ENCODE results near the gene MYO9B. TPM values are rescaled to one million over a fixed set of nuclear protein-coding genes. Genes with fewer than 3 reads are reported as not detected.

The MYO9B gene
- total RNA-seq, 1 experiment from 2014 or later, result 94.3 TPM

DNA sequence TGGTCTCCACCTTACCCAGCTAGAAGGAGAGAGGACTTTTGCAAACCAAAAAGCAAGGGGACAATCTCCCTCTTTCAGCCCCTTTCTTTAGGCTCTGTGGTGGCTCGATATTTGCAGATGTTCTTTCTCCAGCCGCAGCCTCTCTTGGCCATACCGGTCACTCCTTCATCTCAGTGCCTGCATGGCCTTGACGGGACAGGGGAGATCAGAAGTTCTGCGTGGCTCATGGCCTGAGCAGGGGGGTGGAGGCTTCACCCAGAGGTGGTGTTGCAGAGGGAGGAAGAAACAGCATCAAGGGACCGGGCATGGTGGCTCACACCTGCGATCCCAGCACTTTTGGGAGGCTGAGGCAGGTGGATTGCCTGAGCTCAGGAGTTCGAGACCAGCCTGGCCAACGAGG, 53.2 kb downstream of the MYO9B start (continued):
- TF ChIP-seq, protein P1, sequence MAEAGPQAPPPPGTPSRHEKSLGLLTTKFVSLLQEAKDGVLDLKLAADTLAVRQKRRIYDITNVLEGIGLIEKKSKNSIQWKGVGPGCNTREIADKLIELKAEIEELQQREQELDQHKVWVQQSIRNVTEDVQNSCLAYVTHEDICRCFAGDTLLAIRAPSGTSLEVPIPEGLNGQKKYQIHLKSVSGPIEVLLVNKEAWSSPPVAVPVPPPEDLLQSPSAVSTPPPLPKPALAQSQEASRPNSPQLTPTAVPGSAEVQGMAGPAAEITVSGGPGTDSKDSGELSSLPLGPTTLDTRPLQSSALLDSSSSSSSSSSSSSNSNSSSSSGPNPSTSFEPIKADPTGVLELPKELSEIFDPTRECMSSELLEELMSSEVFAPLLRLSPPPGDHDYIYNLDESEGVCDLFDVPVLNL (CRISPR knock-in tag; IDR thresholded peaks at IDR 0.05; ENCODE audit: borderline replicate concordance, low read depth), result no peak
- TF ChIP-seq ZNF138 (CRISPR knock-in tag; conservative IDR thresholded peaks at IDR 0.05) (no peak), IRF2 (CRISPR knock-in tag; IDR thresholded peaks at IDR 0.05; ENCODE audit: borderline replicate concordance, low read depth) (no peak), ESRRA (CRISPR knock-in tag; IDR thresholded peaks at IDR 0.05; ENCODE audit: borderline replicate concordance) (no peak), NFYB (CRISPR knock-in tag; conservative IDR thresholded peaks at IDR 0.05; ENCODE audit: low read depth) (no peak), TP53 (CRISPR knock-in tag; IDR thresholded peaks at IDR 0.05) (no peak)
- TF ChIP-seq, protein P2, sequence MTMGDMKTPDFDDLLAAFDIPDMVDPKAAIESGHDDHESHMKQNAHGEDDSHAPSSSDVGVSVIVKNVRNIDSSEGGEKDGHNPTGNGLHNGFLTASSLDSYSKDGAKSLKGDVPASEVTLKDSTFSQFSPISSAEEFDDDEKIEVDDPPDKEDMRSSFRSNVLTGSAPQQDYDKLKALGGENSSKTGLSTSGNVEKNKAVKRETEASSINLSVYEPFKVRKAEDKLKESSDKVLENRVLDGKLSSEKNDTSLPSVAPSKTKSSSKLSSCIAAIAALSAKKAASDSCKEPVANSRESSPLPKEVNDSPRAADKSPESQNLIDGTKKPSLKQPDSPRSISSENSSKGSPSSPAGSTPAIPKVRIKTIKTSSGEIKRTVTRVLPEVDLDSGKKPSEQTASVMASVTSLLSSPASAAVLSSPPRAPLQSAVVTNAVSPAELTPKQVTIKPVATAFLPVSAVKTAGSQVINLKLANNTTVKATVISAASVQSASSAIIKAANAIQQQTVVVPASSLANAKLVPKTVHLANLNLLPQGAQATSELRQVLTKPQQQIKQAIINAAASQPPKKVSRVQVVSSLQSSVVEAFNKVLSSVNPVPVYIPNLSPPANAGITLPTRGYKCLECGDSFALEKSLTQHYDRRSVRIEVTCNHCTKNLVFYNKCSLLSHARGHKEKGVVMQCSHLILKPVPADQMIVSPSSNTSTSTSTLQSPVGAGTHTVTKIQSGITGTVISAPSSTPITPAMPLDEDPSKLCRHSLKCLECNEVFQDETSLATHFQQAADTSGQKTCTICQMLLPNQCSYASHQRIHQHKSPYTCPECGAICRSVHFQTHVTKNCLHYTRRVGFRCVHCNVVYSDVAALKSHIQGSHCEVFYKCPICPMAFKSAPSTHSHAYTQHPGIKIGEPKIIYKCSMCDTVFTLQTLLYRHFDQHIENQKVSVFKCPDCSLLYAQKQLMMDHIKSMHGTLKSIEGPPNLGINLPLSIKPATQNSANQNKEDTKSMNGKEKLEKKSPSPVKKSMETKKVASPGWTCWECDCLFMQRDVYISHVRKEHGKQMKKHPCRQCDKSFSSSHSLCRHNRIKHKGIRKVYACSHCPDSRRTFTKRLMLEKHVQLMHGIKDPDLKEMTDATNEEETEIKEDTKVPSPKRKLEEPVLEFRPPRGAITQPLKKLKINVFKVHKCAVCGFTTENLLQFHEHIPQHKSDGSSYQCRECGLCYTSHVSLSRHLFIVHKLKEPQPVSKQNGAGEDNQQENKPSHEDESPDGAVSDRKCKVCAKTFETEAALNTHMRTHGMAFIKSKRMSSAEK (CRISPR knock-in tag; IDR thresholded peaks at IDR 0.05; ENCODE audit: borderline replicate concordance), result no peak
- TF ChIP-seq, protein P3, sequence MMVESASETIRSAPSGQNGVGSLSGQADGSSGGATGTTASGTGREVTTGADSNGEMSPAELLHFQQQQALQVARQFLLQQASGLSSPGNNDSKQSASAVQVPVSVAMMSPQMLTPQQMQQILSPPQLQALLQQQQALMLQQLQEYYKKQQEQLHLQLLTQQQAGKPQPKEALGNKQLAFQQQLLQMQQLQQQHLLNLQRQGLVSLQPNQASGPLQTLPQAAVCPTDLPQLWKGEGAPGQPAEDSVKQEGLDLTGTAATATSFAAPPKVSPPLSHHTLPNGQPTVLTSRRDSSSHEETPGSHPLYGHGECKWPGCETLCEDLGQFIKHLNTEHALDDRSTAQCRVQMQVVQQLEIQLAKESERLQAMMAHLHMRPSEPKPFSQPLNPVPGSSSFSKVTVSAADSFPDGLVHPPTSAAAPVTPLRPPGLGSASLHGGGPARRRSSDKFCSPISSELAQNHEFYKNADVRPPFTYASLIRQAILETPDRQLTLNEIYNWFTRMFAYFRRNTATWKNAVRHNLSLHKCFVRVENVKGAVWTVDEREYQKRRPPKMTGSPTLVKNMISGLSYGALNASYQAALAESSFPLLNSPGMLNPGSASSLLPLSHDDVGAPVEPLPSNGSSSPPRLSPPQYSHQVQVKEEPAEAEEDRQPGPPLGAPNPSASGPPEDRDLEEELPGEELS (CRISPR knock-in tag; IDR thresholded peaks at IDR 0.05), result no peak
- TF ChIP-seq, protein P4, sequence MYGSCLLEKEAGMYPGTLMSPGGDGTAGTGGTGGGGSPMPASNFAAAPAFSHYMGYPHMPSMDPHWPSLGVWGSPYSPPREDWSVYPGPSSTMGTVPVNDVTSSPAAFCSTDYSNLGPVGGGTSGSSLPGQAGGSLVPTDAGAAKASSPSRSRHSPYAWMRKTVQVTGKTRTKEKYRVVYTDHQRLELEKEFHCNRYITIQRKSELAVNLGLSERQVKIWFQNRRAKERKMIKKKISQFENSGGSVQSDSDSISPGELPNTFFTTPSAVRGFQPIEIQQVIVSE (CRISPR knock-in tag; IDR thresholded peaks at IDR 0.05; ENCODE audit: borderline replicate concordance), result no peak
- TF ChIP-seq, protein P5, sequence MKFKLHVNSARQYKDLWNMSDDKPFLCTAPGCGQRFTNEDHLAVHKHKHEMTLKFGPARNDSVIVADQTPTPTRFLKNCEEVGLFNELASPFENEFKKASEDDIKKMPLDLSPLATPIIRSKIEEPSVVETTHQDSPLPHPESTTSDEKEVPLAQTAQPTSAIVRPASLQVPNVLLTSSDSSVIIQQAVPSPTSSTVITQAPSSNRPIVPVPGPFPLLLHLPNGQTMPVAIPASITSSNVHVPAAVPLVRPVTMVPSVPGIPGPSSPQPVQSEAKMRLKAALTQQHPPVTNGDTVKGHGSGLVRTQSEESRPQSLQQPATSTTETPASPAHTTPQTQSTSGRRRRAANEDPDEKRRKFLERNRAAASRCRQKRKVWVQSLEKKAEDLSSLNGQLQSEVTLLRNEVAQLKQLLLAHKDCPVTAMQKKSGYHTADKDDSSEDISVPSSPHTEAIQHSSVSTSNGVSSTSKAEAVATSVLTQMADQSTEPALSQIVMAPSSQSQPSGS (CRISPR knock-in tag; IDR thresholded peaks at IDR 0.05; ENCODE audit: borderline replicate concordance, low read depth), result no peak

- Mint-ChIP-seq H3K27ac (peak overlapping the region; percentile 76), H3K9me3 (no peaks in the 10 kb centered on the region), H3K27me3 (ENCODE audit: low read depth) (no peaks in the 10 kb centered on the region), H3K4me3 (no peak overlapping the region), H3K36me3 (peaks cover 9% of the 10 kb centered on the region; the same call in 1 of the 2 replicates), H3K4me1 (peaks cover 39% of the 10 kb centered on the region)
- POLR2A ChIA-PET, result no interaction called here
- TF ChIP-seq E2F5 (CRISPR knock-in tag; IDR thresholded peaks at IDR 0.05) (no peak), ZBTB21 (CRISPR knock-in tag; IDR thresholded peaks at IDR 0.05; ENCODE audit: borderline replicate concordance) (no peak)
- ATAC-seq (no peak), DNase-seq (ENCODE audit: low spot score) (no peak)
- CTCF ChIA-PET, result interaction anchor here (1.1 to 1.2 kb wide), 2 partner anchors 29 to 46 kb away, joined by 3 to 5 read pairs; no protein-coding TSS in a partner anchor
Observed at GRCh38 chr19:17129377-17129776, 53.8 kb downstream of the MYO9B start.
